GM20000 (cell line): ENCODE measurements around the gene CCDC92.
A peak's percentile ranks its signal among the peaks of the same experiment; 100 is the strongest.

ENCODE experiments used
- DNase-seq: peaks from one replicate; pipeline ENCODE4 v3.0.0; 2012; ENCODE audit warnings: low spot score
- TF ChIP-seq, protein P1 (sequence below): IDR thresholded peaks from 2 replicates; pipeline ENCODE4 v1.5.1; 2012; ENCODE audit warnings: mild to moderate bottlenecking, control low read depth; ENCODE audit errors: extremely low read depth, missing control alignments

The CCDC92 gene

DNA sequence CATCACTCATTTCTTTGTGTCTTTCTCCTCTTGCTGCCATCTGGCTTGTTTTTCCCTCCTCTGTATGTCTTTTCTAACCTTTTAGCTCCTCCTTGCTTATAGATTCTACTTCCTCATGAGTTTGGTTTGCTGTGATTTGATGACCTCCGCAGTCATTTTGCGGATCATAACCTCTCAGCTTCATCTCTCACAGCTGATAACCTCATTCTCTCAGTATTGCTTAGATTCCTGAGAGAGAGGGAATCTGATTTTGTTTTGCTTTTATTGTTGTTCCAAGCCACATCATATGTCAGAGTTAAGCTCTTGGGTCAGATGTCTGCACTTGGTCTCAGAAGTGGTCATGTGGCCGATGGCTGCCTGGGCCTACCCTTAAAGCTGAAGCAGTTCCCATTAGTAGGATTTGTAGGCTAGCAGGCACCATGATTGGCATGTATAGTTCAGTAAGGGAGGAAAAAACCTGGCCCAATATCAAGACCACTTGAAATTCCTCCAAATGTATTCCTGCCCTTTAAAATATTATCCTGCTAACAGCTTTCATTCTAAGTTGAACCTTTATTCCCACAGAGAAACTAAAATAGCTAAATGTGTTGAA, 13.8 kb upstream of the CCDC92 start:
- DNase-seq = no peak
- TF ChIP-seq, protein P1, sequence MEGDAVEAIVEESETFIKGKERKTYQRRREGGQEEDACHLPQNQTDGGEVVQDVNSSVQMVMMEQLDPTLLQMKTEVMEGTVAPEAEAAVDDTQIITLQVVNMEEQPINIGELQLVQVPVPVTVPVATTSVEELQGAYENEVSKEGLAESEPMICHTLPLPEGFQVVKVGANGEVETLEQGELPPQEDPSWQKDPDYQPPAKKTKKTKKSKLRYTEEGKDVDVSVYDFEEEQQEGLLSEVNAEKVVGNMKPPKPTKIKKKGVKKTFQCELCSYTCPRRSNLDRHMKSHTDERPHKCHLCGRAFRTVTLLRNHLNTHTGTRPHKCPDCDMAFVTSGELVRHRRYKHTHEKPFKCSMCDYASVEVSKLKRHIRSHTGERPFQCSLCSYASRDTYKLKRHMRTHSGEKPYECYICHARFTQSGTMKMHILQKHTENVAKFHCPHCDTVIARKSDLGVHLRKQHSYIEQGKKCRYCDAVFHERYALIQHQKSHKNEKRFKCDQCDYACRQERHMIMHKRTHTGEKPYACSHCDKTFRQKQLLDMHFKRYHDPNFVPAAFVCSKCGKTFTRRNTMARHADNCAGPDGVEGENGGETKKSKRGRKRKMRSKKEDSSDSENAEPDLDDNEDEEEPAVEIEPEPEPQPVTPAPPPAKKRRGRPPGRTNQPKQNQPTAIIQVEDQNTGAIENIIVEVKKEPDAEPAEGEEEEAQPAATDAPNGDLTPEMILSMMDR = no peak

DNA sequence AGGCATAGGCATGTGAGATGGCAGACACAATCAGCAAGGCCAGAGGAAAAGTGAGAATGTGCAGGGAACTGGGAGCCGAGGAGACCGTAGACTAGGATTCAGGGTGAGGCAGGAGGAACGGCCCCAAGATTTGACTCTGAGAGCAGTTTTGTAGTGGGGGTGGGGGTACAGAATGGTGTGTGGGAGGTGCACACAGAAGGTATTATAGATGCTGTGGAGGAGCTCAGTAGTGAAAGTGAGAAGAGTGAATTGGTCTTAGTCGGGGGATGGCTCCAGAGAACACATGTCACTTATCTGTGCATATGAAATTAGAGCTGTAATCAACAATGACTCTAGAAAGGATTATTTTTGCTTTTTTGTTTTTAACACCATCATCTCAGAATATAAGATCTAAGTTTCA, 12.3 kb upstream of the CCDC92 start:
- TF ChIP-seq, protein P1 = no peak
- peak; percentile 36 for DNase-seq

DNA sequence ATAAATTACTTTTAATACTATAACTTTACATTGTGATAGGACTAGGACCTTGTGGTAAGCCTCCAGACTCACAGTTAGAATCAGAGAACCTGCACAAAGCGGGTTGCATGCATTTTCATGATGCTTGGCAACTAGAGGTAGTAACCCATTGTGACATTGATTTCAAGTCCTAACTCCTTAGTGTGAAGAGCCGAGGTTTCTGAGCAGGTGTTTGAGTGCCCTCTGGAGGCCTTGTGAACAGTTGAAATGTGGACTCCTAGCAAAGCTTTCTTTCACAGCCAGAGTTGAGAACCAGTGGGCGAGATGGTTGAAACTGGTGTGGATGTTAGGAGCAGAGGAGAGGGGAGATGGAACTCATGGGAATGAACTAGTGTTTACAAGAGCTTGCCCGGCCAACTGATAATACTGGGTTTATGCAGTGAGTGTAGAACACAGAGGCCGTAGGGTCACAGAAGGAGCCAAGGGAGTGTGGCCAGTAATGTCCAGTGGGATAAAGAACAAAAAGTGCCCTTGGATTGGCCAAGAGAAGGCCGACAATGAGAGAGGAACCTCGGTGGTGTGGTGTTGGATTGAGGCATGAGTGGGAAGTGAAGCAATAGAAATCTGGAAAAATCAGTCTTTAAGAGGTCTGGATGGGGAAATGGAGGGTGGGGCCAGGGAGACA, 11.3 kb upstream of the CCDC92 start:
- DNase-seq = peak; percentile 52

DNA sequence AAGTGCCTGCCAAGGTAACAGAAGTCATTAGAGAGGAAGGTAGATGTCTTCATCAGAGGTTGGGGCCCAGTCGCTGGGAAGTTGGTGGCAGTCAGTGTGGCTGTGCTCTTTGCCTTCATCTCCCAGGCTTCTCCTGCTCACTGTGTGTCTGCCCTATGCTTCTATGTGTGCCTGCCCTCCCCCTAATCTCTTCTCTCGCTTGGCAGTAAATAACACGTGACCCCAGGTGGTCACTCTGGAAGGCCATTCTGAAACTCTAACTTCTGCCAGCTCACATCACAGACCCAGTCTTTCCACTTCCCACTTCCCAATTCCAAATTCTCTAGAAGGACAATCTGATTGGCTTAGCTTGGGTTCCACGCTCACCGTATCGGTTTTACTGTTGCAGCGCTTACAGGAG, 9.6 kb upstream of the CCDC92 start:
- DNase-seq = no peak
- TF ChIP-seq, protein P1 = no peak

More for the DNA sequence above, 11.3 kb upstream of the CCDC92 start:
- TF ChIP-seq, protein P1 = peak; percentile 47

DNA sequence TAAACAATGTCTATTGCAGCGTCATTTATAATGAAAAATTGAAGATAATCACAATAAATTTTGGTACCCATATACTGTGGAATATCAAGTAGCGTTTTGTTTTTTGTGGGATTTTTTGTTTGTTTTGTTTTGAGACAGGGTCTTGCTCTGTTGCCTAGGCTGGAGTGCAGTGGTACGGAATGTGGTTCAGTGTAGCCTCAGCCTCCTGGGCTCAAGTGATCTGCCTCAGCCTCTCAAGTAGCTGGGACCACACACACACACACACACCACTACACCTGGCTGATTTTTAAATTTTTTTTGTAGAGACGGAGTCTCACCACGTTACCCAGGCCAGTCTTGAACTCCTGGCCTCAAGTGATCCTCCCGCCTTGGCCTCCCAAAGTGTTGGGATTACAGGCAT, 6.9 kb upstream of the CCDC92 start:
- TF ChIP-seq, protein P1 = no peak
- DNase-seq = no peak

DNA sequence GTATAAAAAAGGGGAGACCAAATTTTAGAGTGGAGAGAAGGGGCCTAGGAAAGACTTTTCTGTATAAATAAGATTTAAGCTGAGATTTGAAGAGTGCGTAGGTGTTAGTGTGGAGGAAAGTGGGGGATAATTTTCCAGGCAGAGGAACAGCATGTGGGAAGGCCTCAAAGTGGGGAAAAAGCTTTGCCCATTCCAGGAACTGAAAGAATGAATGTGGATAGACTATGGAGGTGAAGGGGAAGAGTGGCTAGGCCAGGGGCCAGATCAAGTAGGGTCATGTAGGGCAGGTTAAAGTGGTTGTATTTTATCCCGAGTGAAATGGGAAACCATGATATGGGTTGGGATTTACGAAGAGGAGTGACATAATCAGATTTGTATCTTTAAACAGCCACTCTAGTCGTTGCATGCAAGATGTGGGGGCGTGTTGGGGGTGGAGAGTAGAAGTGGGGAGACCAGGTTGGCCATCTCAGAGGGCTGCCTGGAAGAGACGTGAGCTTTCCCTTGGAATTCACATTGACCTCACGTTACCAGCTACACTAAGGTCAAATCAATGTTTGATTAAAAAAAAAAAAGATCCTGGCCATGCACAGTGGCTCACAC, 3.7 kb upstream of the CCDC92 start:
- TF ChIP-seq, protein P1 = no peak
- no peak for DNase-seq
